MM.1S (cell line): Measurements from ENCODE around the gene GPRIN3.

ENCODE experiments used
- EZH2 ChIP-seq: fragments of 300-600 bp; sonication (generic); optimal IDR thresholded peaks from 2 replicates; pipeline ENCODE3; 2017; ENCODE audit warnings: low read depth, mild to moderate bottlenecking, antibody characterized with exemption, low read length, mixed read lengths
- TF ChIP-seq, protein P1 (sequence below): fragments of 300-600 bp; sonication (generic); IDR thresholded peaks from 2 replicates; pipeline ENCODE4 v1.5.1; 2016; ENCODE audit warnings: antibody characterized with exemption, low read length, mixed read lengths

- no peak for TF ChIP-seq EZH2
- TF ChIP-seq, protein P1, sequence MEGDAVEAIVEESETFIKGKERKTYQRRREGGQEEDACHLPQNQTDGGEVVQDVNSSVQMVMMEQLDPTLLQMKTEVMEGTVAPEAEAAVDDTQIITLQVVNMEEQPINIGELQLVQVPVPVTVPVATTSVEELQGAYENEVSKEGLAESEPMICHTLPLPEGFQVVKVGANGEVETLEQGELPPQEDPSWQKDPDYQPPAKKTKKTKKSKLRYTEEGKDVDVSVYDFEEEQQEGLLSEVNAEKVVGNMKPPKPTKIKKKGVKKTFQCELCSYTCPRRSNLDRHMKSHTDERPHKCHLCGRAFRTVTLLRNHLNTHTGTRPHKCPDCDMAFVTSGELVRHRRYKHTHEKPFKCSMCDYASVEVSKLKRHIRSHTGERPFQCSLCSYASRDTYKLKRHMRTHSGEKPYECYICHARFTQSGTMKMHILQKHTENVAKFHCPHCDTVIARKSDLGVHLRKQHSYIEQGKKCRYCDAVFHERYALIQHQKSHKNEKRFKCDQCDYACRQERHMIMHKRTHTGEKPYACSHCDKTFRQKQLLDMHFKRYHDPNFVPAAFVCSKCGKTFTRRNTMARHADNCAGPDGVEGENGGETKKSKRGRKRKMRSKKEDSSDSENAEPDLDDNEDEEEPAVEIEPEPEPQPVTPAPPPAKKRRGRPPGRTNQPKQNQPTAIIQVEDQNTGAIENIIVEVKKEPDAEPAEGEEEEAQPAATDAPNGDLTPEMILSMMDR = no peak
These were observed 6.7 kb upstream of the GPRIN3 start for GRCh38 chr4:89314291-89314690.
